ENCODE results near the gene CNNM3.

DNA sequence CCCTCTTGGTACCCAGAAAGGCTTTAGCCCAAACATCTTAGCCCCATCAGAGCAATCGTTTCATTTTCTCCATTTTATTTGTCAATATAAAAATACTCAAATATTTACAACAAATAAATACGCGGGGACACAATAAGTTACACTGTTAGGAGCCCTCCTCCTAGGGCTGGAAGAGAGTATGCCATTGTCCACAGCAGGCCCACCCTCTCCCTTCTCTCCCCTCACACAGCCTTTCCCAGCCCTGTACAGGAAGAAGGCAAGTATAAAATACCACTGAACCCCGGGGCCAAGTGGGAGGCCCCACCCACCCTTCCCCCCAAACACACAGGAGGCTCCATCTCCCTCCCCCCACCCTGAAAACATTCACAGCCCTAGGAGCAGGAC lies 43.6 kb downstream of the CNNM3 start:
- TF ChIP-seq, protein P1, sequence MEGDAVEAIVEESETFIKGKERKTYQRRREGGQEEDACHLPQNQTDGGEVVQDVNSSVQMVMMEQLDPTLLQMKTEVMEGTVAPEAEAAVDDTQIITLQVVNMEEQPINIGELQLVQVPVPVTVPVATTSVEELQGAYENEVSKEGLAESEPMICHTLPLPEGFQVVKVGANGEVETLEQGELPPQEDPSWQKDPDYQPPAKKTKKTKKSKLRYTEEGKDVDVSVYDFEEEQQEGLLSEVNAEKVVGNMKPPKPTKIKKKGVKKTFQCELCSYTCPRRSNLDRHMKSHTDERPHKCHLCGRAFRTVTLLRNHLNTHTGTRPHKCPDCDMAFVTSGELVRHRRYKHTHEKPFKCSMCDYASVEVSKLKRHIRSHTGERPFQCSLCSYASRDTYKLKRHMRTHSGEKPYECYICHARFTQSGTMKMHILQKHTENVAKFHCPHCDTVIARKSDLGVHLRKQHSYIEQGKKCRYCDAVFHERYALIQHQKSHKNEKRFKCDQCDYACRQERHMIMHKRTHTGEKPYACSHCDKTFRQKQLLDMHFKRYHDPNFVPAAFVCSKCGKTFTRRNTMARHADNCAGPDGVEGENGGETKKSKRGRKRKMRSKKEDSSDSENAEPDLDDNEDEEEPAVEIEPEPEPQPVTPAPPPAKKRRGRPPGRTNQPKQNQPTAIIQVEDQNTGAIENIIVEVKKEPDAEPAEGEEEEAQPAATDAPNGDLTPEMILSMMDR (IDR thresholded peaks at IDR 0.05) = no peak
- no peak for TF ChIP-seq ZFX (IDR thresholded peaks at IDR 0.05; ENCODE audit: borderline replicate concordance)
